Fibroblast of the aortic adventitia (primary cell): ENCODE measurements around the gene SNPH. TPM values are rescaled to one million over a fixed set of nuclear protein-coding genes. Genes with fewer than 3 reads are reported as not detected.

Experiments used
- DNase-seq: peaks from one replicate; pipeline ENCODE4 v3.0.0-alpha.2; 2010; ENCODE audit warnings: low read depth
- H3K4me3 ChIP-seq: 2 replicates; pipeline ENCODE4 v1.5.1; 2011; ENCODE audit warnings: low read depth, mild to moderate bottlenecking, control low read depth, low read length, moderate library complexity
- CTCF ChIP-seq: IDR thresholded peaks from 2 replicates; pipeline ENCODE4 v1.5.1; 2011; ENCODE audit warnings: mild to moderate bottlenecking, low read length, control low read depth, inconsistent platforms; ENCODE audit not compliant: insufficient read depth
- total RNA-seq: library from RNA; depleted of rRNA; stranded (reverse); fragments of >200 nt; gene quantifications from 2 replicates; pipeline ENCODE4 v1.2.3, GENCODE V29; 2012; ENCODE audit warnings: low replicate concordance

The SNPH gene
- total RNA-seq, 1 donor, result 7.7 TPM

DNA sequence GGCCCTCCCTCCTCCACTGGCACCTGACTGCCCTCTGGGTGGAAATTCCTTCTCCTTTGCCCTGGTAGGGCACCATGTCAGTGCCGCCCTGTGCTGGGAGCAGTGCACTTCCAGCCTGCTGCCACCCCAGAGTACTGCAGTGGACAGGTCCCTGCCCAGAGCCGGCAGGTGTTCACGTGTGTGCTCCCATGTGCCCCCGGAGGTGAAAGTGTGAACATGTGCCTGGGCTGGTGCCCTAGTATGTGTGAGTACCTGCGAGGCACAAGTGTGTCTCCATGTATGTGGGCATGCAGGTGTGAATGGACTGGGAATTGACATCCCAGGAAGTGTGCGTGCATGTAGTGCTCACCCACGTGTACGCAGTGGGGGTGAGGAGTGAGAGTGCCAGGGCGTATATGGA is 33.4 kb downstream of the SNPH start:
- TF ChIP-seq CTCF, result no peak
- no peak overlapping the region for H3K4me3 ChIP-seq
- no peak for DNase-seq

- no peak overlapping the region for H3K4me3 ChIP-seq
- no peak for DNase-seq
- TF ChIP-seq CTCF, result no peak
These were observed 34.2 kb downstream of the SNPH start for GRCh38 chr20:1300083-1300840.

DNA sequence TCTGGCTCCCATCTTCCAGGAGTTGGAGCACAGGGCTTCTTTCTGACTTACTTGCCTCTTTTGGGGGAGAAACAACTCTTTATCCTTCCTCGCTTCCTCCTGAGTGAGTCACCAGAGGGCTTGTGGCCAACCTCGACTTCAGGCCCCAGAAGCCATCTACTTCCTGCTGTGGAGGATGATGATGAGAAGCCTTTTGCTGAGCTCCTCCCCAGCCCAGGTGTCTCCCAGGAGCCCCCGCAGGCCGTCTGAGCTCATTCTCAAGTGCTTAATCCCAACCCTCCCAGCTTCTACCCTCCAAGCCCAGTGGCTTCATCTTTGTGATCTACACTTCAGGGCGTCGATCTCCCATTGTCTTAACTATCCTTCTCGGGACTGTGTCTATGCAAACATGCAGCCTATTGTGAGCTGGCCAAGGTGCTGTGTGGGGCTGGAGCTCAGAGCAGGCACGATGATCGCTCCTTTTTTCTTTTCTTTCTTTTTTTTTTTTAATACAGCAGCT is 35.0 kb downstream of the SNPH start:
- TF ChIP-seq CTCF, result no peak
- no peak overlapping the region for H3K4me3 ChIP-seq
- DNase-seq, result peak; percentile 62

- no peak for TF ChIP-seq CTCF
- no peak for DNase-seq
- no peak overlapping the region for H3K4me3 ChIP-seq
These were observed 36.8 kb downstream of the SNPH start for GRCh38 chr20:1302685-1303541.

GRCh38 chr20:1304710-1305515 is 38.8 kb downstream of the SNPH start:
- no peak for DNase-seq
- no peak for TF ChIP-seq CTCF
- no peak overlapping the region for H3K4me3 ChIP-seq

DNA sequence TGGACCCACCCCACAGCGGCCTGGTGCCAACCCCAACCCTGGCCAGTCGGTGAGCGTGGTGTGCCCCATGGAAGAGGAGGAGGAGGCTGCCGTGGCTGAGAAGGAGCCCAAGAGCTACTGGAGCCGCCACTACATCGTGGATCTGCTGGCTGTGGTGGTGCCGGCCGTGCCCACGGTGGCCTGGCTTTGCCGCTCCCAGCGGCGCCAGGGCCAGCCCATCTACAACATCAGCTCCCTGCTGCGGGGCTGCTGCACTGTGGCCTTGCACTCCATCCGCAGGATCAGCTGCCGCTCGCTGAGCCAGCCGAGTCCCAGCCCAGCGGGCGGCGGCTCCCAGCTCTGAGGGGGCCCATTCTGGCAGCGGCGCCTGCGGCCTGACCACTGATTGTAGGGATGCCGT is 39.6 kb downstream of the SNPH start:
- no peak for TF ChIP-seq CTCF
- H3K4me3 ChIP-seq, result no peak overlapping the region
- no peak for DNase-seq
